H9 (cell line): ENCODE measurements around the gene CCDC57. TPM values are rescaled to one million over a fixed set of nuclear protein-coding genes. Genes with fewer than 3 reads are reported as not detected.
A peak's percentile ranks its signal among the peaks of the same experiment; 100 is the strongest.

Source experiments
- DNase-seq: peaks from one replicate; pipeline ENCODE4 v3.0.0-alpha.2; 2017
- H2AFZ ChIP-seq: one replicate; pipeline ENCODE4 v1.6.1; 2013; ENCODE audit warnings: mild to moderate bottlenecking, low read length, control low read depth, moderate library complexity
- H2AK5ac ChIP-seq: 2 replicates; pipeline ENCODE4 v1.6.1; 2013; ENCODE audit warnings: low read length, control low read depth, mixed read lengths; ENCODE audit not compliant: insufficient read length
- H2BK120ac ChIP-seq: one replicate; pipeline ENCODE4 v1.6.1; 2013; ENCODE audit warnings: low read depth, mild to moderate bottlenecking, low read length, control low read depth, inconsistent platforms; ENCODE audit not compliant: poor library complexity, severe bottlenecking
- H2BK12ac ChIP-seq: 2 replicates; pipeline ENCODE4 v1.6.1; 2013; ENCODE audit warnings: low read length, control low read depth, mixed read lengths, low read depth; ENCODE audit not compliant: insufficient read length
- H2BK15ac ChIP-seq: 2 replicates; pipeline ENCODE4 v1.6.1; 2013; ENCODE audit warnings: low read depth, low read length, control low read depth
- H2BK20ac ChIP-seq: one replicate; pipeline ENCODE4 v1.6.1; 2013; ENCODE audit warnings: low read depth, mild to moderate bottlenecking, low read length, control low read depth, inconsistent platforms; ENCODE audit not compliant: poor library complexity, severe bottlenecking
- H2BK5ac ChIP-seq: 2 replicates; pipeline ENCODE4 v1.6.1; 2013; ENCODE audit warnings: low read length, control low read depth, mixed read lengths; ENCODE audit not compliant: insufficient read length
- H3K14ac ChIP-seq: 2 replicates; pipeline ENCODE4 v1.6.1; 2013; ENCODE audit warnings: low read length, control low read depth; ENCODE audit not compliant: insufficient read depth
- H3K18ac ChIP-seq: 2 replicates; pipeline ENCODE4 v1.6.1; 2013; ENCODE audit warnings: low read depth, mild to moderate bottlenecking, mixed read lengths, low read length, control low read depth; ENCODE audit not compliant: insufficient read length
- H3K23ac ChIP-seq: 2 replicates; pipeline ENCODE4 v1.6.1; 2013; ENCODE audit warnings: low read length, control low read depth, mixed read lengths, low read depth; ENCODE audit not compliant: insufficient read length
- H3K23me2 ChIP-seq: 2 replicates; pipeline ENCODE4 v1.6.1; 2013; ENCODE audit warnings: low read depth, mild to moderate bottlenecking, mixed read lengths, low read length, control low read depth; ENCODE audit not compliant: insufficient read length, poor library complexity, severe bottlenecking
- H3K27ac ChIP-seq: 2 replicates; pipeline ENCODE4 v1.5.1; 2013; ENCODE audit warnings: low read length, control low read depth, mixed read lengths, low read depth; ENCODE audit not compliant: insufficient read length
- H3K27me3 ChIP-seq: 2 replicates; pipeline ENCODE4 v1.6.1; 2013; ENCODE audit warnings: low read length, control low read depth, inconsistent platforms; ENCODE audit not compliant: insufficient read depth
- H3K4ac ChIP-seq: 2 replicates; pipeline ENCODE4 v1.6.1; 2013; ENCODE audit warnings: low read depth, mild to moderate bottlenecking, control low read depth, inconsistent platforms, low read length, moderate library complexity
- H3K4me1 ChIP-seq: 2 replicates; pipeline ENCODE4 v1.6.1; 2013; ENCODE audit warnings: low read length, control low read depth, inconsistent platforms; ENCODE audit not compliant: insufficient read depth
- H3K4me2 ChIP-seq: 2 replicates; pipeline ENCODE4 v1.6.1; 2013; ENCODE audit warnings: low read length, control low read depth, mixed read lengths; ENCODE audit not compliant: insufficient read length, insufficient read depth
- H3K56ac ChIP-seq: 2 replicates; pipeline ENCODE4 v1.6.1; 2013; ENCODE audit warnings: low read depth, mild to moderate bottlenecking, mixed read lengths, low read length, control low read depth; ENCODE audit not compliant: insufficient read length
- H3K79me1 ChIP-seq: 2 replicates; pipeline ENCODE4 v1.6.1; 2013; ENCODE audit warnings: low read depth, mild to moderate bottlenecking, moderate library complexity, low read length, control low read depth, inconsistent platforms; ENCODE audit not compliant: insufficient read depth, poor library complexity, severe bottlenecking
- H3K79me2 ChIP-seq: 2 replicates; pipeline ENCODE4 v1.6.1; 2013; ENCODE audit warnings: low read length, control low read depth, inconsistent platforms; ENCODE audit not compliant: insufficient read depth
- H3K9ac ChIP-seq: 2 replicates; pipeline ENCODE4 v1.6.1; 2013; ENCODE audit warnings: low read length, control low read depth, mixed read lengths; ENCODE audit not compliant: insufficient read length; ENCODE audit errors: extremely low read depth
- H3K9me3 ChIP-seq: one replicate; pipeline ENCODE4 v1.6.1; 2013; ENCODE audit warnings: low read depth, low read length, inconsistent platforms; ENCODE audit not compliant: control insufficient read depth
- H3T11ph ChIP-seq: one replicate; pipeline ENCODE4 v1.6.1; 2013; ENCODE audit warnings: mild to moderate bottlenecking, low read length, control low read depth, inconsistent platforms
- H4K20me1 ChIP-seq: one replicate; pipeline ENCODE4 v1.6.1; 2013; ENCODE audit not compliant: control insufficient read depth, insufficient read length, insufficient read depth
- H4K5ac ChIP-seq: 2 replicates; pipeline ENCODE4 v1.6.1; 2013; ENCODE audit warnings: low read depth, mild to moderate bottlenecking, mixed read lengths, low read length, control low read depth; ENCODE audit not compliant: insufficient read length
- H4K8ac ChIP-seq: replicated peaks from 2 replicates; pipeline ENCODE4 v1.6.1; 2013; ENCODE audit warnings: low read length, control low read depth, mixed read lengths, low read depth; ENCODE audit not compliant: insufficient read length
- H4K91ac ChIP-seq: 2 replicates; pipeline ENCODE4 v1.6.1; 2013; ENCODE audit warnings: low read depth, mild to moderate bottlenecking, moderate library complexity, mixed read lengths, low read length, control low read depth; ENCODE audit not compliant: insufficient read length
- H3K27ac Mint-ChIP-seq, 3 experiments: 2 replicates in 2 of 3; 3 replicates in 1 of 3; pipeline ENCODE4 v1.8.0; 2020 to 2021; ENCODE audit warnings: mixed read lengths in 3 of 3, mild to moderate bottlenecking in 1 of 3, moderate library complexity in 1 of 3
- H3K27me3 Mint-ChIP-seq: 2 replicates; pipeline ENCODE4 v1.8.0; 2021; ENCODE audit warnings: low read depth, mild to moderate bottlenecking, moderate library complexity, mixed read lengths
- H3K36me3 Mint-ChIP-seq, 3 experiments: 2 replicates in 2 of 3; 3 replicates in 1 of 3; pipeline ENCODE4 v1.8.0; 2020 to 2021; ENCODE audit warnings: low read depth in 3 of 3, mixed read lengths in 3 of 3; ENCODE audit not compliant: insufficient read depth in 1 of 3
- H3K4me1 Mint-ChIP-seq, 2 experiments: 2 replicates each; pipeline ENCODE4 v1.8.0; 2020; ENCODE audit warnings: mixed read lengths in 2 of 2
- H3K4me3 Mint-ChIP-seq, 2 experiments: 2 replicates in 1 of 2; 3 replicates in 1 of 2; pipeline ENCODE4 v1.8.0; 2020 to 2021; ENCODE audit warnings: mild to moderate bottlenecking in 2 of 2, mixed read lengths in 2 of 2, moderate library complexity in 1 of 2
- H3K9me3 Mint-ChIP-seq, 2 experiments: 2 replicates in 1 of 2; 3 replicates in 1 of 2; pipeline ENCODE4 v1.8.0; 2020; ENCODE audit warnings: mild to moderate bottlenecking in 2 of 2, mixed read lengths in 2 of 2, moderate library complexity in 1 of 2
- CTCF ChIP-seq: fragments of 200-600 bp; sonication (generic); conservative IDR thresholded peaks from 3 replicates; pipeline ENCODE4 v1.8.0; 2021; ENCODE audit warnings: antibody characterized with exemption, mild to moderate bottlenecking
- WGBS: extraction: QIAGEN DNeasy Blood & Tissue Kit; methylation state at CpG from one replicate; pipeline ENCODE4 v1.1.7; 2013; ENCODE audit warnings: missing lambda C conversion rate, low lambda C conversion rate, mixed read lengths; ENCODE audit not compliant: insufficient read length; ENCODE audit errors: extremely low coverage; 5-methylcytosine and 5-hydroxymethylcytosine counted together
- total RNA-seq: library from RNA; stranded (reverse); gene quantifications from 2 replicates; pipeline ENCODE4 v1.2.1, GENCODE V29; 2021

CCDC57 gene
- total RNA-seq, 1 experiment from 2014 or later, result 11.0 TPM

GRCh38 chr17:82105417-82105881 lies 107.2 kb downstream of the CCDC57 start:
- Histone ChIP-seq H2AK5ac (no peak overlapping the region), H3K27me3 (no peaks in the 10 kb centered on the region), H3K27ac (no peak overlapping the region), H3T11ph (no peak overlapping the region), H3K4ac (no peak overlapping the region), H3K4me1 (no peaks in the 10 kb centered on the region; the same call in 1 of the 2 replicates), H2AFZ (no peak overlapping the region), H3K79me1 (no peaks in the 10 kb centered on the region), H3K23me2 (no peaks in the 10 kb centered on the region), H3K9ac (no peak overlapping the region), H2BK15ac (no peak overlapping the region), H4K91ac (no peak overlapping the region), H3K9me3 (no peaks in the 10 kb centered on the region), H2BK5ac (no peak overlapping the region), H3K56ac (no peak overlapping the region), H2BK120ac (no peak overlapping the region), H3K23ac (no peak overlapping the region), H4K20me1 (no peaks in the 10 kb centered on the region), H3K14ac (no peak overlapping the region), H4K8ac (no peak overlapping the region), H3K18ac (no peak overlapping the region), H2BK20ac (no peak overlapping the region), H3K4me2 (no peak overlapping the region), H3K79me2 (no peaks in the 10 kb centered on the region), H2BK12ac (no peak overlapping the region), H4K5ac (no peak overlapping the region)
- Mint-ChIP-seq H3K9me3 (peaks cover 0 to 9% of the 10 kb centered on the region in 2 experiments; a peak in 2 of 5 replicates), H3K4me1 (peaks cover 37 to 72% of the 10 kb centered on the region in 2 experiments), H3K27ac (no peak overlapping the region), H3K4me3 (0 out of 5 replicates have a peak overlapping the region, but pooled peaks of 1 of the 2 experiments have one; percentile 35), H3K36me3 (peaks cover 0 to 7% (median 0%) of the 10 kb centered on the region in 3 experiments; a peak in 3 of 7 replicates), H3K27me3 (peaks cover 34% of the 10 kb centered on the region)
- TF ChIP-seq CTCF, result no peak
- no CpG with 5 or more reads among the region's 13 CpGs for WGBS
- no peak for DNase-seq
